Natural killer cell (primary cell): ENCODE data around the gene P4HA2. TPM values are rescaled to one million over a fixed set of nuclear protein-coding genes. Genes with fewer than 3 reads are reported as not detected.

ENCODE experiments used
- ATAC-seq, 3 donors: fragments of 150-1000 bp in 2 of 3; fragments of 200-7000 bp in 1 of 3; cut with Tn5 transposase; 1 replicate in 1 of 3; 2 replicates in 2 of 3; pipeline ENCODE4 v1.10.0; 2021; ENCODE audit warnings: mild to moderate bottlenecking in 2 of 3, moderate library complexity in 2 of 3
- DNase-seq, 2 donors: peaks; one replicate each; pipeline versions ENCODE4 v3.0.0 to v3.0.0-alpha.2; 2013 to 2021; ENCODE audit warnings: mixed read lengths in 1 of 2
- H3K27ac ChIP-seq: one replicate; pipeline ENCODE4 v1.5.1; 2013; ENCODE audit warnings: mild to moderate bottlenecking, low read length
- H3K27me3 ChIP-seq: one replicate; pipeline ENCODE4 v1.6.1; 2013; ENCODE audit warnings: low read length; ENCODE audit not compliant: control insufficient read depth, insufficient read depth
- H3K36me3 ChIP-seq: one replicate; pipeline ENCODE4 v1.6.1; 2013; ENCODE audit warnings: low read length; ENCODE audit not compliant: control insufficient read depth, insufficient read depth
- H3K4me1 ChIP-seq: one replicate; pipeline ENCODE4 v1.6.1; 2013; ENCODE audit warnings: low read length; ENCODE audit not compliant: control insufficient read depth, insufficient read depth
- H3K4me3 ChIP-seq: one replicate; pipeline ENCODE4 v1.5.1; 2013; ENCODE audit warnings: low read length
- H3K9me3 ChIP-seq: one replicate; pipeline ENCODE4 v1.6.1; 2013; ENCODE audit warnings: low read length; ENCODE audit not compliant: control insufficient read depth, insufficient read depth
- H3K27ac Mint-ChIP-seq, 2 donors: one replicate each; pipeline ENCODE4 v1.8.0; 2022; ENCODE audit warnings: mild to moderate bottlenecking in 2 of 2, mixed read lengths in 2 of 2, moderate library complexity in 1 of 2
- H3K27me3 Mint-ChIP-seq, 2 donors: one replicate each; pipeline ENCODE4 v1.8.0; 2022; ENCODE audit warnings: low read depth in 2 of 2, mixed read lengths in 2 of 2
- H3K36me3 Mint-ChIP-seq: one replicate; pipeline ENCODE4 v1.8.0; 2022; ENCODE audit warnings: mixed read lengths
- H3K4me1 Mint-ChIP-seq, 2 donors: one replicate each; pipeline ENCODE4 v1.8.0; 2022; ENCODE audit warnings: mixed read lengths in 2 of 2
- H3K4me3 Mint-ChIP-seq: one replicate; pipeline ENCODE4 v1.8.0; 2022; ENCODE audit warnings: mild to moderate bottlenecking, moderate library complexity, mixed read lengths
- H3K9me3 Mint-ChIP-seq, 2 donors: one replicate each; pipeline ENCODE4 v1.8.0; 2022; ENCODE audit warnings: mixed read lengths in 2 of 2
- CTCF ChIP-seq: fragments of 200-600 bp; IDR thresholded peaks from one replicate; pipeline ENCODE4 v1.8.0; 2022; ENCODE audit warnings: antibody characterized with exemption
- WGBS: methylation state at CpG from one replicate; pipeline ENCODE4 v1.1.7; 2013; ENCODE audit warnings: missing lambda C conversion rate; ENCODE audit not compliant: insufficient coverage; 5-methylcytosine and 5-hydroxymethylcytosine counted together
- intact Hi-C: fragments of 100-400 bp; cut with micrococcal nuclease; formaldehyde crosslinking; loops from one replicate; pipeline ENCODE4 v1.14.2; 2022
- total RNA-seq, 4 donors: library from RNA; stranded (reverse); fragments of 120-200 nt in 1 of 4; gene quantifications; one replicate each; pipeline versions ENCODE4 v1.2.3 to v1.2.4, GENCODE V29; 2013 to 2022

The P4HA2 gene
- total RNA-seq, 3 donors from 2014 or later (not counting 1 experiment from before 2014, with no cell fraction given): 0.20 TPM; not detected in 2

GRCh38 chr5:132234684-132235062, 7.0 kb upstream of the P4HA2 start:
- H3K27ac Mint-ChIP-seq: no peak overlapping the region
- H3K4me1 ChIP-seq: no peaks in the 10 kb centered on the region

GRCh38 chr5:132233811-132234683, 6.4 kb upstream of the P4HA2 start:
- TF ChIP-seq CTCF: no peak
- H3K36me3 ChIP-seq: no peaks in the 10 kb centered on the region
- H3K36me3 Mint-ChIP-seq: no peaks in the 10 kb centered on the region
- 94% methylated on average over 7 of the region's 7 CpGs for WGBS
- no peaks in the 10 kb centered on the region for H3K4me1 ChIP-seq
- H3K27me3 ChIP-seq: no peaks in the 10 kb centered on the region
- H3K27ac ChIP-seq: no peak overlapping the region
- peaks cover 7 to 16% of the 10 kb centered on the region in 2 donors for H3K27me3 Mint-ChIP-seq
- H3K4me3 Mint-ChIP-seq: no peak overlapping the region
- intact Hi-C loops: no loop called here
- H3K4me3 ChIP-seq: no peak overlapping the region
- H3K4me1 Mint-ChIP-seq: peaks cover 7 to 20% of the 10 kb centered on the region in 2 donors
- H3K9me3 ChIP-seq: no peaks in the 10 kb centered on the region
- ATAC-seq: no peak
- H3K9me3 Mint-ChIP-seq: no peaks in the 10 kb centered on the region
- H3K27ac Mint-ChIP-seq: no peak overlapping the region
- DNase-seq: no peak

More at GRCh38 chr5:132234684-132235062, 7.0 kb upstream of the P4HA2 start:
- peaks cover 7 to 13% of the 10 kb centered on the region in 2 donors for H3K4me1 Mint-ChIP-seq
- no peaks in the 10 kb centered on the region for H3K36me3 ChIP-seq
- H3K36me3 Mint-ChIP-seq: no peaks in the 10 kb centered on the region
- DNase-seq: no peak
- peaks cover under 1 to 10% of the 10 kb centered on the region in 2 donors for H3K27me3 Mint-ChIP-seq
- H3K9me3 ChIP-seq: no peaks in the 10 kb centered on the region
- no peaks in the 10 kb centered on the region for H3K9me3 Mint-ChIP-seq
- no peak for ATAC-seq
- no peaks in the 10 kb centered on the region for H3K27me3 ChIP-seq
- H3K27ac ChIP-seq: no peak overlapping the region
- intact Hi-C loops: no loop called here
- no peak overlapping the region for H3K4me3 ChIP-seq
- no CpG with 5 or more reads among the region's 2 CpGs for WGBS
- TF ChIP-seq CTCF: no peak
- H3K4me3 Mint-ChIP-seq: no peak overlapping the region

- no peak overlapping the region for H3K4me3 ChIP-seq
Measured at GRCh38 chr5:132233081-132233480, 5.4 kb upstream of the P4HA2 start.

More at GRCh38 chr5:132233081-132233480, 5.4 kb upstream of the P4HA2 start:
- H3K36me3 ChIP-seq: no peaks in the 10 kb centered on the region
- Mint-ChIP-seq H3K36me3 (no peaks in the 10 kb centered on the region), H3K27me3 (peaks cover 9 to 22% of the 10 kb centered on the region in 2 donors), H3K4me3 (no peak overlapping the region), H3K27ac (no peak overlapping the region), H3K4me1 (peaks cover 7 to 23% of the 10 kb centered on the region in 2 donors), H3K9me3 (no peaks in the 10 kb centered on the region)
- DNase-seq (no peak), ATAC-seq (no peak)
- no peaks in the 10 kb centered on the region for H3K9me3 ChIP-seq
- no peak overlapping the region for H3K27ac ChIP-seq
- TF ChIP-seq CTCF: no peak
- WGBS: no CpG with 5 or more reads among the region's 1 CpG
- intact Hi-C loops: no loop called here
- H3K27me3 ChIP-seq: peaks cover 1% of the 10 kb centered on the region
- H3K4me1 ChIP-seq: peaks cover 3% of the 10 kb centered on the region
